Measurements from ENCODE around the gene SYCN.

DNA sequence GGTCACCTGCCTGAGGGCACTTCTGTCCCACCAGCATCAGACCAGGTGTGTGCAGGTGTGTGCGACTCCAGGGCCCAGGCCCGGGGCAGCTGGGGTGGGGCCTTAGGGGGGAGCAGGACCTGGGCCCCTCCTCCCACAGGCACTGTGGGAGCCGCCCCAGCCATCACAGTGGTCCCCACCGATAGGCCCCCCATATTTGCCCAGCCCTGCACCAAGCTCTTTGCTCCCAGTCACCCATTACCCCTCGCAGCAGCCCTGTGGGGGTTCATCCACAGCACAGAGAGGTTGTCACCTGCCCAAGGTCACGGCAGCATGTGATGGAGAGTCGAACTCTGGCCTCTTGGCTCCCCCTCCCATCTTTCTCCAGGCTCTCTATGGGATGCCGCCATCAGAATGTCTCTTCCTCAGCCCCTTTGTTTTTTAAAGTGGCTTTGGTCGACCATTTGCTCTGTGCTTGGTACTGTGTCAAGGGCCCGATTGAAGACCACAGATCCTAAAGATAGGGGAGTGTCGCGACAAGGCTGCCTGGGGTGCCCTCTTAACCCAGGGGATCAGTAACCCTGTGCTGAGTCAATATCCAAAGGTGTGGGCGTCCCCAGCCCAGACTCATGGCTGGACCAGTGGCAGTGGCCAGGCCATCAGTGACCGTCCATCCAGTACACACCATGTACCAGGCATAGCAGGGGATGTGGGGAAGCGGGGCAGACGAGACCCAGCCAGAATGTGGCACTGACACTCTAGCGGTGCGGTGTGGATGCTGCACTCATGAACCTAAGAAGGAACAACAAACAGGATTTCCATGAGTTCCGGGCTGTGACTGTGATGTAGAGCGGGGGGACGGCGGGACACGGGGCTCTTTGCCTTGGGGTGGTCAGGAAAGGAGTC, 35.6 kb downstream of the SYCN start:
- TF ChIP-seq CTCF (IDR thresholded peaks at IDR 0.05) (no peak), POLR2A (IDR thresholded peaks at IDR 0.05) (no peak), POLR2AphosphoS5 (IDR thresholded peaks at IDR 0.05) (no peak)
